Measurements from ENCODE around the gene CCL16.

CCL16 gene

GRCh38 chr17:35981246-35981645 is at the start of gene CCL16:
Gene CCL16, minus strand, starts transcription at chr17:35981497. Its CDS starts 77 bp downstream, at chr17:35981420.
- ChIA-PET POLR2A (no interaction called here), CTCF (interaction anchor here (0.5 to 3.6 kb wide), 6 partner anchors 10 to 168 kb away, joined by 3 to 14 read pairs (median 8); no protein-coding TSS in a partner anchor)
- TF ChIP-seq NFRKB (IDR thresholded peaks at IDR 0.05): no peak
- no peak for TF ChIP-seq ARNT (IDR thresholded peaks at IDR 0.05)
- TF ChIP-seq FOXK2 (IDR thresholded peaks at IDR 0.05): no peak
- no peak for TF ChIP-seq CTBP1 (IDR thresholded peaks at IDR 0.05; ENCODE audit: borderline replicate concordance)
- DNase-seq (ENCODE audit: extremely low spot score): no peak

- no peak for DNase-seq (ENCODE audit: extremely low spot score)
- CTCF ChIA-PET: interaction anchor here (0.7 kb wide), 1 partner anchor 1096 kb away, joined by 6 read pairs; no protein-coding TSS in a partner anchor
- POLR2A ChIA-PET: no interaction called here
- TF ChIP-seq TARDBP (IDR thresholded peaks at IDR 0.05): no peak
- no peak for TF ChIP-seq ZNF384 (IDR thresholded peaks at IDR 0.05)
- TF ChIP-seq HDGF (IDR thresholded peaks at IDR 0.05; ENCODE audit: borderline replicate concordance): no peak
- TF ChIP-seq FOXA1 (IDR thresholded peaks at IDR 0.05): no peak
- no peak for TF ChIP-seq L3MBTL2 (conservative IDR thresholded peaks at IDR 0.05)
- no peak for TF ChIP-seq PKNOX1 (IDR thresholded peaks at IDR 0.05)
- TF ChIP-seq SUZ12 (IDR thresholded peaks at IDR 0.05): no peak
- TF ChIP-seq SP1 (IDR thresholded peaks at IDR 0.05): no peak
- no peak for TF ChIP-seq NFRKB (IDR thresholded peaks at IDR 0.05)
- no peak for TF ChIP-seq FOXM1 (IDR thresholded peaks at IDR 0.05; ENCODE audit: borderline replicate concordance)
- no peak for TF ChIP-seq ELF4 (IDR thresholded peaks at IDR 0.05)
Observed at GRCh38 chr17:36030956-36031355, 49.7 kb upstream of the CCL16 start.

GRCh38 chr17:36027761-36028160 is 46.5 kb upstream of the CCL16 start:
- ChIA-PET POLR2A (no interaction called here), CTCF (no interaction called here)
- no peak for DNase-seq (ENCODE audit: extremely low spot score)
- peak; percentile 23; the same call in 1 of the 2 replicates for TF ChIP-seq PKNOX1 (IDR thresholded peaks at IDR 0.05)
- TF ChIP-seq ARNT (IDR thresholded peaks at IDR 0.05): no peak

GRCh38 chr17:36024106-36024869 is 43.0 kb upstream of the CCL16 start:
- no peak for DNase-seq (ENCODE audit: extremely low spot score)
- ChIA-PET CTCF (no interaction called here), POLR2A (no interaction called here)
- TF ChIP-seq PKNOX1 (IDR thresholded peaks at IDR 0.05) (no peak), TARDBP (IDR thresholded peaks at IDR 0.05) (no peak), ARNT (IDR thresholded peaks at IDR 0.05) (no peak), CTBP1 (IDR thresholded peaks at IDR 0.05; ENCODE audit: borderline replicate concordance) (no peak)

GRCh38 chr17:36019423-36019822 is 38.1 kb upstream of the CCL16 start:
- no peak for TF ChIP-seq FOXA1 (IDR thresholded peaks at IDR 0.05)
- TF ChIP-seq FOXM1 (IDR thresholded peaks at IDR 0.05; ENCODE audit: borderline replicate concordance): no peak
- TF ChIP-seq NFRKB (IDR thresholded peaks at IDR 0.05): no peak
- no peak for TF ChIP-seq LEF1 (IDR thresholded peaks at IDR 0.05; ENCODE audit: borderline replicate concordance)
- no peak for TF ChIP-seq ELF4 (IDR thresholded peaks at IDR 0.05)
- TF ChIP-seq PKNOX1 (IDR thresholded peaks at IDR 0.05): no peak
- TF ChIP-seq TARDBP (IDR thresholded peaks at IDR 0.05): no peak
- no peak for TF ChIP-seq FOXK2 (IDR thresholded peaks at IDR 0.05)
- TF ChIP-seq L3MBTL2 (conservative IDR thresholded peaks at IDR 0.05): no peak
- TF ChIP-seq CTBP1 (IDR thresholded peaks at IDR 0.05; ENCODE audit: borderline replicate concordance): no peak
- no peak for TF ChIP-seq SP1 (IDR thresholded peaks at IDR 0.05)
- TF ChIP-seq BHLHE40 (IDR thresholded peaks at IDR 0.05; ENCODE audit: borderline replicate concordance): no peak
- TF ChIP-seq ZNF384 (IDR thresholded peaks at IDR 0.05): no peak
- no peak for TF ChIP-seq ARNT (IDR thresholded peaks at IDR 0.05)
- no peak for TF ChIP-seq SUZ12 (IDR thresholded peaks at IDR 0.05)
- no peak for TF ChIP-seq HDGF (IDR thresholded peaks at IDR 0.05; ENCODE audit: borderline replicate concordance)
- ChIA-PET CTCF (no interaction called here), POLR2A (no interaction called here)
- no peak for DNase-seq (ENCODE audit: extremely low spot score)

- ChIA-PET POLR2A (no interaction called here), CTCF (interaction anchor here (0.6 to 1.1 kb wide), 3 partner anchors 13 to 42 kb away, joined by 3 to 7 read pairs (median 3); no protein-coding TSS in a partner anchor)
- no peak for TF ChIP-seq FOXK2 (IDR thresholded peaks at IDR 0.05)
- no peak for TF ChIP-seq HDGF (IDR thresholded peaks at IDR 0.05; ENCODE audit: borderline replicate concordance)
- TF ChIP-seq LEF1 (IDR thresholded peaks at IDR 0.05; ENCODE audit: borderline replicate concordance): no peak
- no peak for TF ChIP-seq SUZ12 (IDR thresholded peaks at IDR 0.05)
- TF ChIP-seq ELF4 (IDR thresholded peaks at IDR 0.05): no peak
- no peak for TF ChIP-seq FOXA1 (IDR thresholded peaks at IDR 0.05)
- TF ChIP-seq TARDBP (IDR thresholded peaks at IDR 0.05): no peak
- no peak for TF ChIP-seq BHLHE40 (IDR thresholded peaks at IDR 0.05; ENCODE audit: borderline replicate concordance)
- no peak for TF ChIP-seq FOXM1 (IDR thresholded peaks at IDR 0.05; ENCODE audit: borderline replicate concordance)
- no peak for TF ChIP-seq CTBP1 (IDR thresholded peaks at IDR 0.05; ENCODE audit: borderline replicate concordance)
- no peak for TF ChIP-seq ZNF384 (IDR thresholded peaks at IDR 0.05)
- TF ChIP-seq PKNOX1 (IDR thresholded peaks at IDR 0.05): no peak
- TF ChIP-seq SP1 (IDR thresholded peaks at IDR 0.05): no peak
- no peak for TF ChIP-seq ARNT (IDR thresholded peaks at IDR 0.05)
- no peak for TF ChIP-seq NFRKB (IDR thresholded peaks at IDR 0.05)
- TF ChIP-seq L3MBTL2 (conservative IDR thresholded peaks at IDR 0.05): no peak
- DNase-seq (ENCODE audit: extremely low spot score): no peak
Observed at GRCh38 chr17:36017799-36018198, 36.5 kb upstream of the CCL16 start, which contains the start of gene CCL23. Gene CCL23, minus strand, starts transcription at chr17:36017972. Its CDS starts 75 bp downstream, at chr17:36017897.

Measured in HEK293T (cell line).